Endothelial cell of umbilical vein (primary cell): ENCODE data around the gene TNFRSF1A. TPM values are rescaled to one million over a fixed set of nuclear protein-coding genes. Genes with fewer than 3 reads are reported as not detected.

Experiments used
- BruUV-seq: library from RNA; stranded (reverse); fragments of 400-500 nt; replicated peaks from 2 replicates; lab custom pipeline; 2021; lab: Mats Ljungman, UMichigan
- CTCF ChIA-PET: fragments of 300-600, 350-600 bp; sonication (Branson Sonifier 250); formaldehyde crosslinking; loops from one replicate; lab custom pipeline; 2021; ENCODE audit warnings: antibody characterized with exemption, inconsistent platforms; lab: Charles Lee
- POLR2A ChIA-PET: fragments of 300-600, 350-600 bp; sonication (Branson Sonifier 250); formaldehyde crosslinking; loops from one replicate; lab custom pipeline; 2021; ENCODE audit warnings: antibody characterized with exemption, inconsistent platforms; lab: Charles Lee
- DNase-seq: peaks from one replicate; pipeline ENCODE4 v3.0.0-alpha.2; 2011; ENCODE audit warnings: low read depth, low spot score
- FAIRE-seq: peaks from 2 replicates; lab custom pipeline; 2011; peaks lifted over from hg19 to GRCh38; lab: Jason Lieb, UNC
- H2AFZ ChIP-seq: 2 replicates; pipeline ENCODE4 v1.6.0; 2012; ENCODE audit warnings: low read depth, low read length, control low read depth, inconsistent platforms
- H3K27ac ChIP-seq: 2 replicates; pipeline ENCODE4 v1.5.1; 2011; ENCODE audit warnings: low read depth, mild to moderate bottlenecking, control low read depth, low read length, moderate library complexity; ENCODE audit not compliant: insufficient read depth
- H3K27me3 ChIP-seq, 2 experiments: 2 replicates each; pipeline versions ENCODE4 v1.6.0 to v1.6.1; 2011; ENCODE audit warnings: low read length in 2 of 2, mixed read lengths in 1 of 2; ENCODE audit not compliant: control insufficient read depth in 2 of 2, insufficient read depth in 2 of 2
- H3K36me3 ChIP-seq, 2 experiments: 2 replicates in 1 of 2; 3 replicates in 1 of 2; pipeline ENCODE4 v1.5.1; 2011; ENCODE audit warnings: low read length in 2 of 2, mild to moderate bottlenecking in 1 of 2, moderate library complexity in 1 of 2; ENCODE audit not compliant: control insufficient read depth in 2 of 2, insufficient read depth in 2 of 2; ENCODE audit errors: extremely low read depth in 1 of 2
- H3K4me1 ChIP-seq: 3 replicates; pipeline ENCODE4 v1.5.1; 2011; ENCODE audit warnings: mild to moderate bottlenecking, low read length; ENCODE audit not compliant: control insufficient read depth, insufficient read depth; ENCODE audit errors: extremely low read depth
- H3K4me2 ChIP-seq: 2 replicates; pipeline ENCODE4 v1.6.1; 2011; ENCODE audit warnings: low read length, control low read depth, mixed read lengths; ENCODE audit not compliant: insufficient read depth
- H3K4me3 ChIP-seq, 3 experiments: fragments of 200-600 bp in 1 of 3; sonication (generic), shearing (Covaris generic) in 1 of 3; replicated peaks in 1 of 3; 2 replicates each; pipeline ENCODE4 v1.5.1; 2011 to 2016; ENCODE audit warnings: control low read depth in 3 of 3, low read length in 3 of 3, mild to moderate bottlenecking in 2 of 3, inconsistent platforms in 1 of 3, low read depth in 1 of 3, moderate library complexity in 1 of 3; ENCODE audit not compliant: insufficient read depth in 1 of 3
- H3K79me2 ChIP-seq: 2 replicates; pipeline ENCODE4 v1.6.0; 2012; ENCODE audit warnings: low read length, inconsistent platforms; ENCODE audit not compliant: control insufficient read depth, insufficient read depth
- H3K9ac ChIP-seq: replicated peaks from 2 replicates; pipeline ENCODE3; 2011; ENCODE audit warnings: low read length, control low read depth; ENCODE audit not compliant: insufficient read depth; ENCODE audit errors: extremely low read depth
- H3K9me1 ChIP-seq: replicated peaks from 3 replicates; pipeline ENCODE4 v1.6.0; 2011; ENCODE audit warnings: mild to moderate bottlenecking, low read length; ENCODE audit not compliant: control insufficient read depth, insufficient read depth; ENCODE audit errors: extremely low read depth
- H3K9me3 ChIP-seq: replicated peaks from 2 replicates; pipeline ENCODE4 v1.5.1; 2012; ENCODE audit warnings: low read length, inconsistent platforms; ENCODE audit not compliant: control insufficient read depth, insufficient read depth
- H4K20me1 ChIP-seq: replicated peaks from 2 replicates; pipeline ENCODE3; 2011; ENCODE audit warnings: mild to moderate bottlenecking, low read length; ENCODE audit not compliant: control insufficient read depth, insufficient read depth; ENCODE audit errors: extremely low read depth
- CTCF ChIP-seq, 2 donors: IDR thresholded peaks; 1 replicate in 1 of 2; 2 replicates in 1 of 2; pipeline ENCODE4 v1.5.1; 2011; ENCODE audit warnings: low read length in 2 of 2, mild to moderate bottlenecking in 2 of 2, moderate library complexity in 2 of 2, control low read depth in 1 of 2, inconsistent platforms in 1 of 2, low read depth in 1 of 2; ENCODE audit not compliant: insufficient read depth in 1 of 2; ENCODE audit errors: extremely low read depth in 1 of 2
- EZH2 ChIP-seq: IDR thresholded peaks from 2 replicates; pipeline ENCODE4 v1.6.1; 2012; ENCODE audit warnings: borderline replicate concordance, low read depth, mild to moderate bottlenecking, moderate library complexity, low read length, inconsistent platforms; ENCODE audit not compliant: severe bottlenecking
- FOS ChIP-seq: IDR thresholded peaks from 2 replicates; pipeline ENCODE4 v1.6.1; 2011; ENCODE audit warnings: mild to moderate bottlenecking, low read length, moderate library complexity, borderline replicate concordance; ENCODE audit not compliant: insufficient read depth
- GATA2 ChIP-seq: IDR thresholded peaks from 2 replicates; pipeline ENCODE4 v1.7.0; 2011; ENCODE audit warnings: low read depth, mild to moderate bottlenecking, moderate library complexity, mixed read lengths, low read length; ENCODE audit not compliant: insufficient read length, insufficient read depth
- JUN ChIP-seq: IDR thresholded peaks from 2 replicates; pipeline ENCODE4 v1.6.1; 2011; ENCODE audit warnings: borderline replicate concordance, low read depth; ENCODE audit not compliant: insufficient read length, insufficient read depth
- MAX ChIP-seq: IDR thresholded peaks from 2 replicates; pipeline ENCODE4 v1.6.1; 2011; ENCODE audit not compliant: insufficient read depth, insufficient read length
- MYC ChIP-seq: IDR thresholded peaks from one replicate; pipeline ENCODE4 v1.6.1; 2011; ENCODE audit warnings: mild to moderate bottlenecking, low read depth, low read length
- POLR2A ChIP-seq: IDR thresholded peaks from 2 replicates; pipeline ENCODE4 v1.6.1; 2012; ENCODE audit warnings: low read depth, mild to moderate bottlenecking, control low read depth, low read length
- POLR2AphosphoS5 ChIP-seq: IDR thresholded peaks from 2 replicates; pipeline ENCODE4 v1.6.1; 2012; ENCODE audit warnings: low read depth, mild to moderate bottlenecking, control low read depth, low read length, moderate library complexity; ENCODE audit not compliant: insufficient read depth
- dilution Hi-C: fragments of 300-500 bp; cut with MboI; formaldehyde crosslinking; loops from one replicate; pipeline ENCODE4 v1.15.0; 2019; ENCODE audit warnings: low sequenced_read_pairs; ENCODE audit not compliant: extremely low pct_ligation_motif_present
- intact Hi-C: fragments of 100-400 bp; cut with micrococcal nuclease; formaldehyde crosslinking; loops from one replicate; pipeline ENCODE4 v1.10.0; 2022
- polyA plus RNA-seq, 4 experiments: library from polyadenylated mRNA; depleted of rRNA in 3 of 4; stranded (reverse) in 3 of 4; unstranded in 1 of 4; fragments of >200 nt; gene quantifications; 2 replicates each; pipeline versions ENCODE4 v1.2.1 to v1.2.3, GENCODE V29; 2011 to 2012; ENCODE audit warnings: missing spikeins in 1 of 4
- total RNA-seq: library from RNA; stranded (reverse); gene quantifications from 2 replicates; pipeline ENCODE4 v1.2.3, GENCODE V29; 2021

Gene TNFRSF1A
- total and polyA plus RNA-seq, 2 donors (not counting 3 experiments of a cell fraction or from before 2014, with no cell fraction given) = 86.5 to 98.2 TPM

DNA sequence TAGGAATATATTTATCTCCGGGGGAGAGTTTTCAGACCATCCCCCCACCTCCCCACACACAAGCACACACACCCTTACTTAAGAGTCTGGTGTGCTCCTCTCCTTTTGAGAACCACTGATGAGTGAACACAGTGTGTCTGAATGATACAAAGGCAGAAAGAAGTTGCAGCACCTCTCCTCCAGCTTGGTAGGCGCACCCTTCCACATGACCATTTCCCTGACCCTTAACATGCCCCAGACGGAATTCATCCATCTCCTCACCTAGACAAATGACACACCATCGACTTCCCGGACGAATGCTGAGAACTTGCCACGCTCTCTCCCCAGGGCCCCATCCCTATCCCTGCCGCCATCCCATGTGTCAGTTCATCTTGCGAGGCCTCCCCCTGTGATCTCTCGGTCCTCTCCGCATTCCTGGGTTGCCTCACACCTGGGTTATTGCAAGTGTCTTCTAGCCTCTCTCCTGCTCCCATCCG is 3.9 kb downstream of the TNFRSF1A start:
- H3K9me1 ChIP-seq = no peaks in the 10 kb centered on the region
- FAIRE-seq = no peak
- peaks cover 59% of the 10 kb centered on the region for H3K4me1 ChIP-seq
- BruUV-seq = no TSS peak
- intact Hi-C loops (loop anchor here (2.0 to 5.0 kb wide), 2 partner anchors 25 to 129 kb away; no protein-coding TSS in a partner anchor), dilution Hi-C loops (no loop called here)
- CTCF ChIA-PET = interaction anchor here (2.1 to 4.5 kb wide), 6 partner anchors 9 to 127 kb away, joined by 11 to 58 read pairs (median 28); partner anchors contain the start of genes LTBR and SCNN1A
- H3K4me2 ChIP-seq = peak overlapping the region; percentile 91
- H3K9me3 ChIP-seq = no peaks in the 10 kb centered on the region
- H3K27me3 ChIP-seq = no peaks in the 10 kb centered on the region
- no peak overlapping the region for H3K4me3 ChIP-seq
- no peak overlapping the region for H3K9ac ChIP-seq
- POLR2A ChIA-PET = no interaction called here
- peak; percentile 36 for DNase-seq
- peaks cover 5 to 12% of the 10 kb centered on the region in 2 experiments for H3K36me3 ChIP-seq
- no peak for TF ChIP-seq JUN
- no peak for TF ChIP-seq FOS
- no peak for TF ChIP-seq POLR2A
- TF ChIP-seq POLR2AphosphoS5 = no peak
- TF ChIP-seq CTCF (IDR thresholded peaks at IDR 0.05; ENCODE audit: extremely low read depth in 1 of 2, insufficient read depth in 1 of 2, low read depth in 1 of 2, low read length in 2 of 2) = no peak
- no peak for TF ChIP-seq MYC
- no peak for TF ChIP-seq MAX
- no peak for TF ChIP-seq EZH2
- no peak for TF ChIP-seq GATA2
- no peaks in the 10 kb centered on the region for H4K20me1 ChIP-seq
- peak overlapping the region; percentile 92 for H3K27ac ChIP-seq
- H2AFZ ChIP-seq = no peak overlapping the region
- H3K79me2 ChIP-seq = peaks cover 78% of the 10 kb centered on the region
